Stomach (tissue), 4 donors: Measurements from ENCODE around the gene RGMB.

ENCODE experiments used
- CTCF ChIP-seq, 7 experiments: fragments of 450-650 bp in 4 of 7; fragments of 200-600 bp in 3 of 7; sonication (generic) in 3 of 7; IDR thresholded peaks; one replicate each; pipeline ENCODE4 v1.5.1; 2016 to 2019; ENCODE audit warnings: antibody characterized with exemption in 7 of 7, control low read depth in 2 of 7, mild to moderate bottlenecking in 1 of 7
- EP300 ChIP-seq: sonication (generic); formaldehyde crosslinking; IDR thresholded peaks from one replicate; pipeline ENCODE4 v1.6.1; 2017; ENCODE audit warnings: antibody characterized with exemption
- POLR2A ChIP-seq, 4 donors: fragments of 450-650 bp; IDR thresholded peaks; one replicate each; pipeline ENCODE4 v1.6.1; 2016; ENCODE audit warnings: antibody characterized with exemption in 4 of 4, control low read depth in 2 of 4, mild to moderate bottlenecking in 1 of 4, moderate library complexity in 1 of 4

DNA sequence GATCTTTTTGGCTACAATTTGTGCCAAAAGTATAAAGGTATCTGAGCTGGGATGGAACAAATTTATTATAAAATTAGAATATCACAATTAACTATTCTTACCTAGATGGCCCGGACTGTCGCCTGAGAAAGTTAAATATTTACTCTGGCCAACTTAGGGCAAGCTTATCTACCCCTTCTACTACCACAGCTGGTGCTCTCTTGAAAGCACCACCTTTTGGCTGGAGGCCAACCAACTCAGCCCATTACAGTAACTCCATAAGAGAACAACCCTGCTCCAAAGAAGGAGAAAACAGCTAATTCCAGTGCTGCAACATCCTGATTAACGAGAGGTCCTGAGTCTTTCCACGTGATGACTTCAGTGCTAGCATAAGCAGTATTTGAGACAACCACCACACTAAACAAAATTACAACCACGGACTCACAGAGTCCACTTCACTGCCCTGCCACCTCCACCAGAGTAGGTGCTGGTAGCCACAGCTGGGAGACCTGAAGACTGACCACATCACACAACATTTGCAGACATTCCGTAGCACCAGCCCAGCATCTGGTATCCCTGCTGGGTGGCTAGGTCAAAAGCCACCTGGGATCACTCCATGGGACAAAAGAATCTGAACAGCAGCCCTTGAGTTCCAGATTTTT is 43.2 kb downstream of the RGMB start:
- no peak for TF ChIP-seq EP300
- TF ChIP-seq POLR2A (IDR thresholded peaks at IDR 0.05): no peak
- TF ChIP-seq CTCF (IDR thresholded peaks at IDR 0.05): no peak
